Astrocyte (in vitro differentiated cells and primary cell): ENCODE results near the gene INO80.

Source experiments
- EZH2 ChIP-seq: IDR thresholded peaks from 2 replicates; pipeline ENCODE4 v1.6.1; 2012; ENCODE audit warnings: mild to moderate bottlenecking, low read length, inconsistent platforms; ENCODE audit not compliant: insufficient read depth
- TF ChIP-seq, protein P1 (sequence below): IDR thresholded peaks from 2 replicates; pipeline ENCODE4 v1.5.1; 2011; ENCODE audit warnings: low read depth, mild to moderate bottlenecking, inconsistent platforms, low read length, moderate library complexity; ENCODE audit not compliant: insufficient read depth

- TF ChIP-seq, protein P1, sequence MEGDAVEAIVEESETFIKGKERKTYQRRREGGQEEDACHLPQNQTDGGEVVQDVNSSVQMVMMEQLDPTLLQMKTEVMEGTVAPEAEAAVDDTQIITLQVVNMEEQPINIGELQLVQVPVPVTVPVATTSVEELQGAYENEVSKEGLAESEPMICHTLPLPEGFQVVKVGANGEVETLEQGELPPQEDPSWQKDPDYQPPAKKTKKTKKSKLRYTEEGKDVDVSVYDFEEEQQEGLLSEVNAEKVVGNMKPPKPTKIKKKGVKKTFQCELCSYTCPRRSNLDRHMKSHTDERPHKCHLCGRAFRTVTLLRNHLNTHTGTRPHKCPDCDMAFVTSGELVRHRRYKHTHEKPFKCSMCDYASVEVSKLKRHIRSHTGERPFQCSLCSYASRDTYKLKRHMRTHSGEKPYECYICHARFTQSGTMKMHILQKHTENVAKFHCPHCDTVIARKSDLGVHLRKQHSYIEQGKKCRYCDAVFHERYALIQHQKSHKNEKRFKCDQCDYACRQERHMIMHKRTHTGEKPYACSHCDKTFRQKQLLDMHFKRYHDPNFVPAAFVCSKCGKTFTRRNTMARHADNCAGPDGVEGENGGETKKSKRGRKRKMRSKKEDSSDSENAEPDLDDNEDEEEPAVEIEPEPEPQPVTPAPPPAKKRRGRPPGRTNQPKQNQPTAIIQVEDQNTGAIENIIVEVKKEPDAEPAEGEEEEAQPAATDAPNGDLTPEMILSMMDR, result no peak
- no peak for TF ChIP-seq EZH2
Measured at GRCh38 chr15:40974879-40975278, 141.2 kb downstream of the INO80 start.
